Esophagus squamous epithelium (tissue), 4 donors: Measurements from ENCODE around the gene P4HA3.

Experiments
- POLR2A ChIP-seq, 4 donors: fragments of 450-650 bp; IDR thresholded peaks; one replicate each; pipeline ENCODE4 v1.6.1; 2017; ENCODE audit warnings: antibody characterized with exemption in 4 of 4, mild to moderate bottlenecking in 4 of 4, moderate library complexity in 3 of 4
- TF ChIP-seq, protein P1 (sequence below), 6 experiments: fragments of 450-650 bp in 4 of 6; fragments of 200-600 bp in 2 of 6; sonication (generic) in 2 of 6; IDR thresholded peaks; one replicate each; pipeline ENCODE4 v1.5.1; 2016 to 2019; ENCODE audit warnings: antibody characterized with exemption in 6 of 6, mild to moderate bottlenecking in 4 of 6, moderate library complexity in 4 of 6

DNA sequence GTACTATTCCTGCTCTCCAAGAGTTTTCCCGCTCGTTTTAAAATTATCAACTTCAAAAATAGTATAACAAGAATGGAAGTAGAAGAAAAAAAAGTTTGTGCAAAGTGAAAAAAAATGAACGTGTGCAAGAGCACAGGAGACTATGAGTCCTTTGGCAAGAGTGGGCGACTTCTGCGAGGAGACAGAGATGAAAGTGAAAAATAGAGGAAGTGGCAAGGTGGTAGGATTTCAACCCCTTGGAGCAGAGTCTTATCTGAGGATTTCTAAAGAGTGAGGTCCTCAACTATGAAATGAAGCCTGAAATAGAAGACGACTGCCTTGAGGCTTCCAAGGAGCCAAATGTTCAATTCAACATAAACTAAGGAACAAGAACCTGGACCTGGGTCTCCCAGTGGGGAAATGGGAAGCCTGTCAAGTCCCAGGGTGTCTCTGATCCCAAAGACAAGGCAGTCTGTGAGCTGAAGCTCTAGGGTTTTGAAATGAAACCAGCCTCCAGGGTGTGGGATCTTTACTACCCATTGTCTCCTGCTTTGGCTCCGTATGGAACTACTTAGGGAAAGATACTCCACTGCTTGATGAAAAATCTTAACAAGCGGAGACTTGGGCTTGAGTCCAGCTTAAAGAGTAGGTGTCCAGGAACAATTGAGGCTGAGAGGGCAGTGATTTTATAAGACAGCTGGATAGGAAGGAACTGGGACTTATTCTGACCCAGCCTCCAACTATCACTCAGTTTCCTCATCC, 4.8 kb downstream of the P4HA3 start:
- no peak for TF ChIP-seq POLR2A (IDR thresholded peaks at IDR 0.05)
- TF ChIP-seq, protein P1, sequence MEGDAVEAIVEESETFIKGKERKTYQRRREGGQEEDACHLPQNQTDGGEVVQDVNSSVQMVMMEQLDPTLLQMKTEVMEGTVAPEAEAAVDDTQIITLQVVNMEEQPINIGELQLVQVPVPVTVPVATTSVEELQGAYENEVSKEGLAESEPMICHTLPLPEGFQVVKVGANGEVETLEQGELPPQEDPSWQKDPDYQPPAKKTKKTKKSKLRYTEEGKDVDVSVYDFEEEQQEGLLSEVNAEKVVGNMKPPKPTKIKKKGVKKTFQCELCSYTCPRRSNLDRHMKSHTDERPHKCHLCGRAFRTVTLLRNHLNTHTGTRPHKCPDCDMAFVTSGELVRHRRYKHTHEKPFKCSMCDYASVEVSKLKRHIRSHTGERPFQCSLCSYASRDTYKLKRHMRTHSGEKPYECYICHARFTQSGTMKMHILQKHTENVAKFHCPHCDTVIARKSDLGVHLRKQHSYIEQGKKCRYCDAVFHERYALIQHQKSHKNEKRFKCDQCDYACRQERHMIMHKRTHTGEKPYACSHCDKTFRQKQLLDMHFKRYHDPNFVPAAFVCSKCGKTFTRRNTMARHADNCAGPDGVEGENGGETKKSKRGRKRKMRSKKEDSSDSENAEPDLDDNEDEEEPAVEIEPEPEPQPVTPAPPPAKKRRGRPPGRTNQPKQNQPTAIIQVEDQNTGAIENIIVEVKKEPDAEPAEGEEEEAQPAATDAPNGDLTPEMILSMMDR (IDR thresholded peaks at IDR 0.05), result no peak
